ENCODE data around the gene BEST4.

DNA sequence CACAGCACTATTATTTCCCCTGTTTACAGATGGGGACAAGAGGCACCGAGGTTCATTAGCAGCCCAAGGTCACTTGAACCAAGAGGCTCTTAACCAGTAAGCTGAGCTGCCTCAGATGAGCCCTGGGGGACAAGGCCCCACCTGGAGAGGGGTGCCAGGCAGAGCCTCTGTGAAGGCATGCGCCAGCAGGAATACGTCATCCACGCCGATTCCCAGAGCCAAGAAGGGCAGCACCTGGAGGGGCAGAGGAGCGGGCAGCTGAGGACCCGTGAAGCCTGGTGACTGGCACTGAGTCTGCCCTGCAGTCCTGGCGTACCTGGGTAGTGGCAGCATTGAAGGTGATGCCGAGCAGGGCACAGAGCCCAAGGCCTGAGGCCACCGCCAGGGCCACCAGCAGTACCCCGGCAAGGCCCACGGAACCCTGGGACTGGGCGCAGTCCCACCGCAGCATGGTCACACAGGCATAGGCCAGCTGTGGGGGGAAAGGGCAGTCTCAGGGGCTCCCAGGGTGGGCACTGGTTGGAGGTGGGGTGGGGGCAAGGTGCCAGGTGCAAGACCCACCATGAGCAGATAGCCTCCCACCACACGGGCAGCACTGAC is 41.0 kb upstream of the BEST4 start:
- TF ChIP-seq, protein P1, sequence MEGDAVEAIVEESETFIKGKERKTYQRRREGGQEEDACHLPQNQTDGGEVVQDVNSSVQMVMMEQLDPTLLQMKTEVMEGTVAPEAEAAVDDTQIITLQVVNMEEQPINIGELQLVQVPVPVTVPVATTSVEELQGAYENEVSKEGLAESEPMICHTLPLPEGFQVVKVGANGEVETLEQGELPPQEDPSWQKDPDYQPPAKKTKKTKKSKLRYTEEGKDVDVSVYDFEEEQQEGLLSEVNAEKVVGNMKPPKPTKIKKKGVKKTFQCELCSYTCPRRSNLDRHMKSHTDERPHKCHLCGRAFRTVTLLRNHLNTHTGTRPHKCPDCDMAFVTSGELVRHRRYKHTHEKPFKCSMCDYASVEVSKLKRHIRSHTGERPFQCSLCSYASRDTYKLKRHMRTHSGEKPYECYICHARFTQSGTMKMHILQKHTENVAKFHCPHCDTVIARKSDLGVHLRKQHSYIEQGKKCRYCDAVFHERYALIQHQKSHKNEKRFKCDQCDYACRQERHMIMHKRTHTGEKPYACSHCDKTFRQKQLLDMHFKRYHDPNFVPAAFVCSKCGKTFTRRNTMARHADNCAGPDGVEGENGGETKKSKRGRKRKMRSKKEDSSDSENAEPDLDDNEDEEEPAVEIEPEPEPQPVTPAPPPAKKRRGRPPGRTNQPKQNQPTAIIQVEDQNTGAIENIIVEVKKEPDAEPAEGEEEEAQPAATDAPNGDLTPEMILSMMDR (conservative IDR thresholded peaks at IDR 0.05), result no peak
- no peak for TF ChIP-seq EZH2 (IDR thresholded peaks at IDR 0.05; ENCODE audit: low read depth)

Data from PC-9 (cell line).